BLaER1 (cell line): ENCODE measurements around the gene PGK1.

ENCODE experiments used
- H3K27ac ChIP-seq: shearing (Covaris generic); formaldehyde crosslinking; 2 replicates; pipeline ENCODE4 v1.8.1; 2022
- H3K27me3 ChIP-seq: shearing (Covaris generic); formaldehyde crosslinking; 2 replicates; pipeline ENCODE4 v1.8.1; 2022
- H3K36me3 ChIP-seq: shearing (Covaris generic); formaldehyde crosslinking; 2 replicates; pipeline ENCODE4 v1.8.1; 2022
- H3K4me1 ChIP-seq: shearing (Covaris generic); formaldehyde crosslinking; 2 replicates; pipeline ENCODE4 v1.8.1; 2022
- H3K4me2 ChIP-seq: shearing (Covaris generic); formaldehyde crosslinking; 2 replicates; pipeline ENCODE4 v1.8.1; 2022
- H3K4me3 ChIP-seq: shearing (Covaris generic); formaldehyde crosslinking; 2 replicates; pipeline ENCODE4 v1.8.1; 2022
- H3K9ac ChIP-seq: shearing (Covaris generic); formaldehyde crosslinking; 2 replicates; pipeline ENCODE4 v1.8.1; 2022
- H3K9me3 ChIP-seq: shearing (Covaris generic); formaldehyde crosslinking; 2 replicates; pipeline ENCODE4 v1.8.1; 2022
- H4K20me1 ChIP-seq: shearing (Covaris generic); formaldehyde crosslinking; 2 replicates; pipeline ENCODE4 v1.8.1; 2022
- Cebpa-rat ChIP-seq: shearing (Covaris generic); IDR thresholded peaks from 2 replicates; pipeline ENCODE4 v1.8.1; 2022

Gene PGK1

GRCh38 chrX:78092296-78092695, 11.8 kb upstream of the PGK1 start:
- Histone ChIP-seq H4K20me1 (no peaks in the 10 kb centered on the region), H3K4me1 (no peaks in the 10 kb centered on the region), H3K36me3 (no peaks in the 10 kb centered on the region), H3K27me3 (peaks cover 52% of the 10 kb centered on the region), H3K9me3 (peaks cover 10% of the 10 kb centered on the region; the same call in 1 of the 2 replicates), H3K4me2 (no peak overlapping the region), H3K9ac (no peak overlapping the region), H3K4me3 (no peak overlapping the region), H3K27ac (no peak overlapping the region)
- TF ChIP-seq Cebpa-rat: no peak

- Histone ChIP-seq H3K9me3 (peaks cover 12% of the 10 kb centered on the region), H3K36me3 (no peaks in the 10 kb centered on the region), H3K4me1 (peaks cover 3% of the 10 kb centered on the region), H3K9ac (no peak overlapping the region), H3K4me2 (no peak overlapping the region), H3K27ac (no peak overlapping the region), H3K27me3 (peaks cover 55% of the 10 kb centered on the region), H4K20me1 (no peaks in the 10 kb centered on the region), H3K4me3 (no peak overlapping the region)
- no peak for TF ChIP-seq Cebpa-rat
Observed at GRCh38 chrX:78098108-78098507, 5.9 kb upstream of the PGK1 start.

DNA sequence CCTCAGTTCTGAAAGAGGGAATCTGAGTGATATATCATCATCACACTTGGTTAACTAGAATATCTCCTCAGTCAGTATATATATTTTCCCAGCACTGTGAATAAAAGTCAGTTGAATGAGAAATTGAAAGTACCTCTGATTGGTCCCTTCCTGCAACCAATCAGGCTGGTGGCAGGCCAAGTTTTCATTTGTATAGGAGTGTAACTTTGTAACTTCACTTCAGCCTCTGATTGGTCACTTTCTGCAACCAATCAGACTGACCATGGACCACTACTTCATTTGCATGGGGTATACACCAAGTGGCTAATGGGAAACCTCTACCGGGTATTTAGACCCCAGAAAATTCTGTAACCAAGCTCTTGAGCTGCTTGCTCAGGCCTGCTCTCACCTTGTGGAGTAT, 2.0 kb upstream of the PGK1 start:
- Histone ChIP-seq H3K4me3 (no peak overlapping the region), H3K4me1 (peaks cover 27% of the 10 kb centered on the region), H3K27me3 (peaks cover 52% of the 10 kb centered on the region), H3K4me2 (no peak overlapping the region), H4K20me1 (peaks cover 23% of the 10 kb centered on the region), H3K36me3 (peaks cover 3% of the 10 kb centered on the region; the same call in 1 of the 2 replicates), H3K9me3 (peaks cover 24% of the 10 kb centered on the region), H3K27ac (no peak overlapping the region), H3K9ac (no peak overlapping the region)
- TF ChIP-seq Cebpa-rat: no peak

DNA sequence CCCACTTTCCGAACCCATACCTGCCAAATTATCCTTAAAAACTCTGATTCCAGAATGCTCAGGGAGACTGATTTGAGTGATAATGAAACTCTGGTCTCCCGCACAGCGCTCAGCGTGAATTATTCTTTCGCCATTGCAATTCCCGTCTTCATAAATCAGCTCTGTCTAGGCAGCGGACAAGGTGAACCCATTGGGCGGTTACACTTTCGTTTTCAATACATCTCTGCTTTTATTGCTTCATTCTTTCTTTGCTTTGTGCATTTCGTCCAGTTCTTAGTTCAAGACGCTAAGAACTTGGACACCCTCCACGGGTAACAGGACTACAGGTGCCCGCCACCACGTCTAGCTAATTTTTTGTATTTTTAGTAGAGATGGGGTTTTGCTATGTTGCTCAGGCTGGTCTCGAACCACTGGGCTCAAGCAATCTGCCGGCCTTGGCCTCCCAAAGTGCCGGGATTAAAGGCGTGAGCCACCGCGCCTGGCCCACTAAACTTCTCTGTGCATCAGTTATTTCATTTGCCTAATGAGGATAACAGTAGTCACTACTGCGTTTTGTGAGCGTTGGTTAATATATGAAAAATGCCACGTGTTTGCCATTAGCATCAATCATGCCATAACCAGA, 936 bp upstream of the PGK1 start:
- Histone ChIP-seq H3K27ac (peak overlapping the region; percentile 85), H4K20me1 (peaks cover 33% of the 10 kb centered on the region), H3K9me3 (peaks cover 24% of the 10 kb centered on the region), H3K4me1 (peaks cover 38% of the 10 kb centered on the region), H3K4me2 (peak overlapping the region; percentile 69), H3K4me3 (peak overlapping the region; percentile 87), H3K36me3 (peaks cover 4% of the 10 kb centered on the region; the same call in 1 of the 2 replicates), H3K9ac (peak overlapping the region; percentile 65), H3K27me3 (peaks cover 50% of the 10 kb centered on the region)
- no peak for TF ChIP-seq Cebpa-rat

GRCh38 chrX:78104447-78105176, 564 bp downstream of the PGK1 start:
- peaks cover 8% of the 10 kb centered on the region; the same call in 1 of the 2 replicates for H3K36me3 ChIP-seq
- peaks cover 48% of the 10 kb centered on the region for H4K20me1 ChIP-seq
- H3K4me1 ChIP-seq: peaks cover 42% of the 10 kb centered on the region
- H3K9ac ChIP-seq: peak overlapping the region; percentile 92
- H3K27ac ChIP-seq: peak overlapping the region; percentile 94
- H3K4me3 ChIP-seq: peak overlapping the region; percentile 87
- peaks cover 51% of the 10 kb centered on the region for H3K27me3 ChIP-seq
- peaks cover 24% of the 10 kb centered on the region for H3K9me3 ChIP-seq
- H3K4me2 ChIP-seq: peak overlapping the region; percentile 77
- TF ChIP-seq Cebpa-rat: no peak

GRCh38 chrX:78105944-78106650, 2.0 kb downstream of the PGK1 start:
- Histone ChIP-seq H3K36me3 (peaks cover 21% of the 10 kb centered on the region), H3K4me1 (peaks cover 42% of the 10 kb centered on the region), H3K4me3 (peak overlapping the region; percentile 87), H3K9ac (peak overlapping the region; percentile 92; the same call in 1 of the 2 replicates), H3K4me2 (peak overlapping the region; percentile 77), H4K20me1 (peaks cover 63% of the 10 kb centered on the region), H3K27me3 (peaks cover 55% of the 10 kb centered on the region), H3K27ac (no peak overlapping the region), H3K9me3 (peaks cover 24% of the 10 kb centered on the region)
- TF ChIP-seq Cebpa-rat: no peak

DNA sequence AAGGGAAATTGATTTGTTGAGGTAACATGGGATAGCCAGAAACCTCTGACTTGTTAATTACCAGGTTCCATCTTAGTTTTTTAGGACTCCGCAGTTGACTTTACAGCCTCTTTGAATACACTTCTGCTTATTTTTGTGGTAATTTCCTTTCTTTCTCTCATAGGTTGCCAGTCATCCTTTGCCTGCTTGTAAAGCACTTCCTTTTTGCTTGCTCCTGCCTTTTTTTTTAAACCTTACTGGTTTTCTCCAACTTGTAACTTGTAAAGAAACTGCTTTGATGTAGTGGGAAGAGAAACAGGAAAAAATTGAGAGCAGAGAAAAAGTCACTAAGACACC, 2.6 kb downstream of the PGK1 start:
- Histone ChIP-seq H3K4me2 (peak overlapping the region; percentile 77), H3K36me3 (peaks cover 26% of the 10 kb centered on the region), H3K4me3 (peak overlapping the region; percentile 87; the same call in 1 of the 2 replicates), H3K4me1 (peaks cover 42% of the 10 kb centered on the region), H3K9ac (no peak overlapping the region), H3K9me3 (peaks cover 24% of the 10 kb centered on the region), H3K27me3 (peaks cover 61% of the 10 kb centered on the region), H4K20me1 (peaks cover 68% of the 10 kb centered on the region), H3K27ac (no peak overlapping the region)
- TF ChIP-seq Cebpa-rat: no peak

DNA sequence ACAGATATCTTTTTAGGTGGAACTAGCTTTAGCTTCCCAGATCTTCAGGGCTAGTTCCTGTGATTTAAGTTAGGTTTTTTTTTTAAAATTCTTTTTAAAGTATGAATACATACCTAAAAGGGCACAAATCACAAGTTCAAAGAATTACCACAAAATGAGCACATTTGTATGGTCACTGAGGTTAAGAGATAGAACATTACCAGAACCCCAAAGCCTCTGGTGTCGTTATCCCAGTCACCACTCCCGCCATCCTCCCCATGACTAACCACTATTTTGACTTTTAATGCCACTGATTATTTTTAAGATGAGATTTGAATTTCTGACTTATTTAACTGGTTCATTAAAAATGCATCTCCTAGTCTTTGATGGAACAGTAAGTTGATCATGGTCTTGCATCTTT, 5.4 kb downstream of the PGK1 start:
- Histone ChIP-seq H3K9ac (no peak overlapping the region), H3K4me3 (no peak overlapping the region), H3K4me1 (peaks cover 33% of the 10 kb centered on the region), H3K27ac (no peak overlapping the region), H3K9me3 (no peaks in the 10 kb centered on the region; the same call in 1 of the 2 replicates), H4K20me1 (peaks cover 94% of the 10 kb centered on the region), H3K36me3 (peaks cover 50% of the 10 kb centered on the region), H3K4me2 (no peak overlapping the region), H3K27me3 (peaks cover 83% of the 10 kb centered on the region)
- no peak for TF ChIP-seq Cebpa-rat

- Histone ChIP-seq H4K20me1 (peaks cover 92% of the 10 kb centered on the region), H3K9me3 (peaks cover 9% of the 10 kb centered on the region; the same call in 1 of the 2 replicates), H3K4me1 (peaks cover 22% of the 10 kb centered on the region), H3K4me3 (no peak overlapping the region), H3K9ac (no peak overlapping the region), H3K36me3 (peaks cover 68% of the 10 kb centered on the region), H3K27ac (no peak overlapping the region), H3K27me3 (peaks cover 92% of the 10 kb centered on the region), H3K4me2 (no peak overlapping the region)
- 0 out of 2 replicates have a peak, but pooled peaks have one; percentile 13 for TF ChIP-seq Cebpa-rat
Observed at GRCh38 chrX:78111140-78111931, 7.3 kb downstream of the PGK1 start.
